HepG2 (cell line): ENCODE measurements around the gene PEAR1. TPM values are rescaled to one million over a fixed set of nuclear protein-coding genes. Genes with fewer than 3 reads are reported as not detected.

Experiments used
- ATAC-seq: fragments of 200-7000 bp; cut with Tn5 transposase; 3 replicates; pipeline ENCODE4 v1.9.1; 2020; ENCODE audit warnings: mild to moderate bottlenecking, moderate library complexity
- BruUV-seq: library from RNA; stranded (reverse); fragments of 400-500 nt; replicated peaks from 2 replicates; lab custom pipeline; 2021; lab: Mats Ljungman, UMichigan
- CTCF ChIA-PET: fragments of 300-600 bp; formaldehyde crosslinking; extraction: SDS; loops from one replicate; lab custom pipeline; 2021; ENCODE audit warnings: low total read pairs, inconsistent platforms, low intra/inter-chr PET ratio; lab: Yijun Ruan, JAX
- POLR2A ChIA-PET: fragments of 350-600 bp; sonication (Branson Sonifier 250); formaldehyde crosslinking; loops from one replicate; lab custom pipeline; 2020; ENCODE audit warnings: antibody characterized with exemption, inconsistent platforms; lab: Yijun Ruan, JAX
- DNase-seq: peaks from one replicate; pipeline ENCODE4 v3.0.0-alpha.2; 2015; ENCODE audit warnings: low spot score
- FAIRE-seq: peaks from 3 replicates; lab custom pipeline; 2011; peaks lifted over from hg19 to GRCh38; lab: Jason Lieb, UNC
- H2AFZ ChIP-seq: one replicate; pipeline ENCODE4 v1.6.1; 2011; ENCODE audit warnings: low read length, inconsistent platforms
- H3K27ac ChIP-seq: fragments of 300-600 bp; 3 replicates; pipeline ENCODE4 v1.8.0; 2011; ENCODE audit warnings: mixed run types, mild to moderate bottlenecking, mixed read lengths, low read length, inconsistent platforms; ENCODE audit not compliant: insufficient read depth; ENCODE audit errors: extremely low read length
- H3K27me3 ChIP-seq, 2 experiments: fragments of 200-600 bp in 1 of 2; 2 replicates in 1 of 2; 3 replicates in 1 of 2; pipeline versions ENCODE4 v1.6.0 to v1.8.0; 2011; ENCODE audit warnings: low read length in 2 of 2, mild to moderate bottlenecking in 2 of 2, moderate library complexity in 2 of 2, inconsistent platforms in 1 of 2; ENCODE audit not compliant: insufficient read depth in 2 of 2, control insufficient read depth in 1 of 2
- H3K36me3 ChIP-seq, 2 experiments: fragments of 200-600 bp in 1 of 2; replicated peaks in 1 of 2; 2 replicates in 1 of 2; 3 replicates in 1 of 2; pipeline versions ENCODE4 v1.5.1 to v1.8.0; 2011; ENCODE audit warnings: low read length in 2 of 2, inconsistent platforms in 1 of 2; ENCODE audit not compliant: insufficient read depth in 2 of 2, control insufficient read depth in 1 of 2
- H3K4me1 ChIP-seq: 2 replicates; pipeline ENCODE4 v1.5.1; 2012; ENCODE audit warnings: low read length, inconsistent platforms; ENCODE audit not compliant: insufficient read depth
- H3K4me2 ChIP-seq: 2 replicates; pipeline ENCODE4 v1.6.0; 2011; ENCODE audit warnings: low read depth, low read length, inconsistent platforms
- H3K4me3 ChIP-seq, 3 experiments: fragments of 200-600 bp in 1 of 3; sonication (generic), shearing (Covaris generic) in 1 of 3; replicated peaks in 1 of 3; 2 replicates each; pipeline ENCODE4 v1.5.1; 2011 to 2016; ENCODE audit warnings: low read length in 3 of 3, inconsistent platforms in 2 of 3, low read depth in 2 of 3, mild to moderate bottlenecking in 2 of 3, control low read depth in 1 of 3, mixed read lengths in 1 of 3; ENCODE audit not compliant: insufficient read depth in 1 of 3
- H3K79me2 ChIP-seq: one replicate; pipeline ENCODE4 v1.6.1; 2011; ENCODE audit warnings: low read length, inconsistent platforms; ENCODE audit not compliant: insufficient read depth
- H3K9ac ChIP-seq: 2 replicates; pipeline ENCODE4 v1.6.0; 2011; ENCODE audit warnings: mild to moderate bottlenecking, low read depth, low read length, inconsistent platforms; ENCODE audit not compliant: insufficient read depth
- H3K9me3 ChIP-seq: 2 replicates; pipeline ENCODE4 v1.5.1; 2012; ENCODE audit warnings: mild to moderate bottlenecking, low read length
- H4K20me1 ChIP-seq: 2 replicates; pipeline ENCODE4 v1.6.0; 2011; ENCODE audit warnings: inconsistent platforms, mild to moderate bottlenecking, low read length, moderate library complexity; ENCODE audit not compliant: insufficient read depth
- AGO2 ChIP-seq: fragments of 200-400 bp; formaldehyde crosslinking; optimal IDR thresholded peaks from 2 replicates; pipeline ENCODE3; 2017; ENCODE audit warnings: mild to moderate bottlenecking, low read depth, low read length, moderate library complexity
- NFAT5 ChIP-seq: sonication (generic); formaldehyde crosslinking; IDR thresholded peaks from 2 replicates; pipeline ENCODE4 v1.4.0; 2020; ENCODE audit warnings: missing genetic modification reagents
- PHF21A ChIP-seq: sonication (generic); formaldehyde crosslinking; IDR thresholded peaks from 2 replicates; pipeline ENCODE4 v1.5.0; 2020; ENCODE audit warnings: mild to moderate bottlenecking, missing genetic modification reagents
- SOX6 ChIP-seq, 2 experiments: fragments of 450-650 bp in 1 of 2; sonication (generic) in 1 of 2; formaldehyde crosslinking in 1 of 2; IDR thresholded peaks; 2 replicates each; pipeline versions ENCODE4 v1.4.0 to v1.6.1; 2017 to 2020; ENCODE audit warnings: antibody characterized with exemption in 1 of 2, mild to moderate bottlenecking in 1 of 2, missing genetic modification reagents in 1 of 2
- ZKSCAN1 ChIP-seq: fragments of 150-350 bp; IDR thresholded peaks from 2 replicates; pipeline ENCODE4 v1.6.1; 2014; ENCODE audit warnings: low read length
- ZNF564 ChIP-seq: sonication (generic); formaldehyde crosslinking; IDR thresholded peaks from 2 replicates; pipeline ENCODE4 v1.8.1; 2023; ENCODE audit warnings: mild to moderate bottlenecking, missing genetic modification reagents
- ZNF761 ChIP-seq: sonication (generic); formaldehyde crosslinking; conservative IDR thresholded peaks from 2 replicates; pipeline ENCODE4 v1.4.0; 2020; ENCODE audit warnings: mild to moderate bottlenecking, missing genetic modification reagents
- ZNF790 ChIP-seq: sonication (generic); formaldehyde crosslinking; IDR thresholded peaks from 2 replicates; pipeline ENCODE4 v1.8.0; 2022; ENCODE audit warnings: missing genetic modification reagents, mild to moderate bottlenecking, borderline replicate concordance
- WGBS: methylation state at CpG from one replicate; pipeline ENCODE4 v1.1.6; 2017; ENCODE audit warnings: low lambda C conversion rate; 5-methylcytosine and 5-hydroxymethylcytosine counted together
- in situ Hi-C: cut with HindIII; loops from 2 replicates; pipeline ENCODE4 v1.10.0; 2017; ENCODE audit warnings: low pct_unique_long_range_greater_than_20kb; ENCODE audit not compliant: extremely low pct_ligation_motif_present
- intact Hi-C: fragments of 100-400 bp; cut with micrococcal nuclease; formaldehyde crosslinking; loops from one replicate; pipeline ENCODE4 v1.10.0; 2022; ENCODE audit not compliant: unreplicated experiment
- polyA plus RNA-seq, 8 experiments: library from polyadenylated mRNA; depleted of rRNA in 3 of 8; stranded (reverse) in 7 of 8; unstranded in 1 of 8; fragments of >200 nt; fragmentation: Illumina TruSeq in 4 of 8; extraction: Trizol in 4 of 8; gene quantifications; 2 replicates each; pipeline versions ENCODE4 v1.2.1 to v1.2.3, GENCODE V29; 2011 to 2016; ENCODE audit warnings: low read depth in 4 of 8, missing spikeins in 1 of 8, mixed read lengths in 1 of 8; ENCODE audit not compliant: insufficient read depth in 1 of 8
- total RNA-seq, 5 experiments: library from RNA; depleted of rRNA; stranded (reverse); fragments of >200 nt; fragmentation: Illumina TruSeq; extraction: Trizol; gene quantifications; 2 replicates each; pipeline ENCODE4 v1.2.3, GENCODE V29; 2016; ENCODE audit warnings: low read depth in 1 of 5

PEAR1 gene
- total and polyA plus RNA-seq, 2 of the 13 experiments (the other 11 are each of a cell fraction or from before 2014, with no cell fraction given): 0.27 to 0.41 TPM

GRCh38 chr1:156947818-156948525 lies 54.5 kb downstream of the PEAR1 start:
- H3K36me3 ChIP-seq: peaks cover 27 to 79% of the 10 kb centered on the region in 2 experiments
- H4K20me1 ChIP-seq: no peaks in the 10 kb centered on the region
- H3K9me3 ChIP-seq: no peaks in the 10 kb centered on the region
- no peak for DNase-seq
- H3K9ac ChIP-seq: no peak overlapping the region
- no peaks in the 10 kb centered on the region for H3K79me2 ChIP-seq
- no peak overlapping the region for H2AFZ ChIP-seq
- no peak for FAIRE-seq
- WGBS: 96% methylated on average over 12 of the region's 17 CpGs
- POLR2A ChIA-PET: no interaction called here
- no peaks in the 10 kb centered on the region for H3K27me3 ChIP-seq
- H3K4me3 ChIP-seq: no peak overlapping the region
- CTCF ChIA-PET: no interaction called here
- no peak overlapping the region for H3K4me2 ChIP-seq
- BruUV-seq: no TSS peak
- intact Hi-C loops (no loop called here), in situ Hi-C loops (no loop called here)
- no peaks in the 10 kb centered on the region for H3K4me1 ChIP-seq
- no peak for ATAC-seq
- no peak overlapping the region for H3K27ac ChIP-seq
- TF ChIP-seq NFAT5 (CRISPR knock-in tag): no peak
- no peak for TF ChIP-seq SOX6 (IDR thresholded peaks at IDR 0.05)
- no peak for TF ChIP-seq SOX6 (CRISPR knock-in tag; IDR thresholded peaks at IDR 0.05)
- TF ChIP-seq PHF21A (CRISPR knock-in tag): no peak
- TF ChIP-seq ZNF761 (CRISPR knock-in tag): no peak
- peak; percentile 20 for TF ChIP-seq AGO2
- TF ChIP-seq ZNF790 (CRISPR knock-in tag): no peak
- TF ChIP-seq ZNF564 (CRISPR knock-in tag): no peak
- TF ChIP-seq ZKSCAN1: no peak
- TF ChIP-seq, all 625 proteins: peak for 1
